DND-41 (cell line): ENCODE results near the gene GNLY.

ENCODE experiments used
- ATAC-seq: fragments of 200-7000 bp; cut with Tn5 transposase; 3 replicates; pipeline ENCODE4 v1.9.1; 2021; ENCODE audit warnings: low read depth; ENCODE audit not compliant: insufficient read depth
- DNase-seq: peaks from one replicate; pipeline ENCODE4 v3.0.0-alpha.2; 2020
- H2AFZ ChIP-seq: 2 replicates; pipeline ENCODE4 v1.6.0; 2012; ENCODE audit warnings: low read depth, low read length
- H3K27ac ChIP-seq: 2 replicates; pipeline ENCODE4 v1.5.1; 2012; ENCODE audit warnings: low read length, inconsistent platforms
- H3K27me3 ChIP-seq: fragments of 200-600 bp; sonication (generic); 2 replicates; pipeline ENCODE4 v1.6.0; 2012; ENCODE audit warnings: low read length, mild to moderate bottlenecking, inconsistent platforms; ENCODE audit not compliant: insufficient read depth, poor library complexity
- H3K36me3 ChIP-seq: 2 replicates; pipeline ENCODE4 v1.5.1; 2012; ENCODE audit warnings: low read length, inconsistent platforms; ENCODE audit not compliant: insufficient read depth
- H3K4me1 ChIP-seq: 2 replicates; pipeline ENCODE4 v1.5.1; 2012; ENCODE audit warnings: mild to moderate bottlenecking, low read length; ENCODE audit not compliant: insufficient read depth
- H3K4me2 ChIP-seq: 2 replicates; pipeline ENCODE4 v1.6.0; 2012; ENCODE audit warnings: mild to moderate bottlenecking, moderate library complexity, low read length, inconsistent platforms; ENCODE audit not compliant: insufficient read depth
- H3K4me3 ChIP-seq, 2 experiments: fragments of 200-600 bp in 1 of 2; shearing (Covaris generic) in 1 of 2; 2 replicates each; pipeline ENCODE4 v1.5.1; 2012 to 2016; ENCODE audit warnings: inconsistent platforms in 2 of 2, low read length in 2 of 2, mild to moderate bottlenecking in 2 of 2, low read depth in 1 of 2, moderate library complexity in 1 of 2
- H3K79me2 ChIP-seq: 2 replicates; pipeline ENCODE4 v1.6.0; 2012; ENCODE audit warnings: low read length, inconsistent platforms; ENCODE audit not compliant: insufficient read depth
- H3K9ac ChIP-seq: 2 replicates; pipeline ENCODE4 v1.6.0; 2012; ENCODE audit warnings: low read depth, mild to moderate bottlenecking, inconsistent platforms, low read length, moderate library complexity
- H3K9me3 ChIP-seq: 2 replicates; pipeline ENCODE4 v1.5.1; 2012; ENCODE audit warnings: low read length, moderate library complexity, mild to moderate bottlenecking, inconsistent platforms; ENCODE audit not compliant: insufficient read depth, severe bottlenecking
- H4K20me1 ChIP-seq: 2 replicates; pipeline ENCODE4 v1.6.0; 2012; ENCODE audit warnings: low read length; ENCODE audit not compliant: insufficient read depth
- CTCF ChIP-seq: IDR thresholded peaks from 2 replicates; pipeline ENCODE4 v1.5.1; 2012; ENCODE audit warnings: borderline replicate concordance, low read length, moderate library complexity, mild to moderate bottlenecking; ENCODE audit not compliant: poor library complexity, severe bottlenecking; ENCODE audit errors: extremely low read depth
- EZH2 ChIP-seq: IDR thresholded peaks from 3 replicates; pipeline ENCODE4 v1.6.1; 2012; ENCODE audit warnings: borderline replicate concordance, low read depth, mild to moderate bottlenecking, moderate library complexity, low read length, inconsistent platforms; ENCODE audit not compliant: severe bottlenecking

GNLY gene

DNA sequence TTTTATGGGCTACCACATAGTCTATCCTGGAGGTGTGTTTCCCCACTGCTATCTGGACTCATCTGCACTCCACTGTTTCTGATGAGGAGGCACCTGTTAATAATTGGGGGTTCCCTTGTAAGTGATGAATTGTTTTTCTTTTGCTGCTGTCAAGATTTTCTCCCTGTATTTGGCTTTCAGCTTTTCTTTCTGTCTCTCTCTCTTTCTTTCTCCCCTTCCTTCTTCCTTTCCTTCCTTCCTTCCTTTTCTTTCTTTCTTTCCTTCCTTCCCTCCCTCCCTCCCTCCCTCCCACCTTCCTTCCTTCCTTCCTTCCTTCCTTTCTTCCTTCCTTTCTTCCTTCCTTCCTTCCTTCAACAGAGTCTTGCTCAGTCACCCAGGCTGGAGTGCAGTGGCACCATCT, 9.2 kb downstream of the GNLY start:
- no peak for TF ChIP-seq CTCF
- H3K27me3 ChIP-seq = peaks cover 3% of the 10 kb centered on the region
- ATAC-seq (no peak), DNase-seq (no peak)
- H3K79me2 ChIP-seq = no peaks in the 10 kb centered on the region
- H4K20me1 ChIP-seq = no peaks in the 10 kb centered on the region
- no peak overlapping the region for H2AFZ ChIP-seq
- no peaks in the 10 kb centered on the region for H3K36me3 ChIP-seq
- H3K4me1 ChIP-seq = peaks cover 9% of the 10 kb centered on the region
- no peak overlapping the region for H3K4me2 ChIP-seq
- no peaks in the 10 kb centered on the region for H3K9me3 ChIP-seq
- H3K27ac ChIP-seq = no peak overlapping the region
- H3K4me3 ChIP-seq = no peak overlapping the region
- H3K9ac ChIP-seq = no peak overlapping the region

GRCh38 chr2:85704038-85704437, 9.9 kb downstream of the GNLY start:
- H3K4me3 ChIP-seq = no peak overlapping the region
- TF ChIP-seq EZH2 (no peak), CTCF (no peak)
- ATAC-seq (no peak), DNase-seq (no peak)
- no peak overlapping the region for H3K27ac ChIP-seq
- H3K4me2 ChIP-seq = no peak overlapping the region
- no peak overlapping the region for H2AFZ ChIP-seq
- no peak overlapping the region for H3K9ac ChIP-seq
- peaks cover 7% of the 10 kb centered on the region for H3K27me3 ChIP-seq
- H3K4me1 ChIP-seq = peaks cover 9% of the 10 kb centered on the region
- no peaks in the 10 kb centered on the region for H3K9me3 ChIP-seq
- no peaks in the 10 kb centered on the region for H4K20me1 ChIP-seq
- no peaks in the 10 kb centered on the region for H3K79me2 ChIP-seq
- no peaks in the 10 kb centered on the region for H3K36me3 ChIP-seq

- Histone ChIP-seq H2AFZ (no peak overlapping the region), H3K27me3 (peaks cover 7% of the 10 kb centered on the region), H3K36me3 (no peaks in the 10 kb centered on the region), H3K4me3 (no peak overlapping the region), H3K4me1 (peaks cover 9% of the 10 kb centered on the region), H3K79me2 (no peaks in the 10 kb centered on the region), H4K20me1 (no peaks in the 10 kb centered on the region), H3K9me3 (no peaks in the 10 kb centered on the region), H3K4me2 (no peak overlapping the region), H3K27ac (no peak overlapping the region), H3K9ac (no peak overlapping the region)
- TF ChIP-seq EZH2 (no peak), CTCF (no peak)
- ATAC-seq (no peak), DNase-seq (no peak)
These were observed 10.9 kb downstream of the GNLY start for GRCh38 chr2:85704800-85705679.

DNA sequence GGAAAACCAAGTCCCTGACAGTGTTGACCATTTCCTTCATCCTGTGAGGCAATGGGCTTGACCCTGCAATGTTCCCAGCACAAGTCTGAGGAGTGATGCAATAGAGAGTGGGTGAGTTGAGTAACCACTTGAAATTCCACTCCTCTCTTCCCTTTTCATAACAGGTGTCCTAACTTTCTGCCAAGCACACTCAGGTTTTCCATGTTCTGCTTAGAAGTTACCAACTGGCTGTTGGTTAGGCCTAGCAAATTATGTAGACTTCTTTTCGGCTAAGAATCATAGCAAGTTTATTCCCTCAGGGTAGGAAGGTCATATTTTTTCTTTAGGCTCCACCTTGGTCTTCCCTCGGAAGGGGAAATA, 11.5 kb downstream of the GNLY start:
- Histone ChIP-seq H2AFZ (no peak overlapping the region), H3K4me3 (no peak overlapping the region), H3K79me2 (no peaks in the 10 kb centered on the region), H4K20me1 (no peaks in the 10 kb centered on the region), H3K4me2 (no peak overlapping the region), H3K4me1 (peaks cover 9% of the 10 kb centered on the region), H3K9ac (no peak overlapping the region), H3K9me3 (no peaks in the 10 kb centered on the region), H3K36me3 (no peaks in the 10 kb centered on the region), H3K27me3 (peaks cover 7% of the 10 kb centered on the region), H3K27ac (no peak overlapping the region)
- DNase-seq (no peak), ATAC-seq (no peak)
- TF ChIP-seq EZH2 = no peak
- TF ChIP-seq CTCF = no peak
